ENCODE results near the gene GRID1.
"Not testable (repeated sequence)": the region's sequence is repeated elsewhere in the genome, so short reads cannot be mapped to it uniquely, and the experiment has no call there.

GRID1 gene

GRCh38 chr10:86110156-86110786 lies 256.3 kb downstream of the GRID1 start:
- TF ChIP-seq POLR2A (IDR thresholded peaks at IDR 0.05; ENCODE audit: low read length) (no peak), GATA1 (IDR thresholded peaks at IDR 0.05; ENCODE audit: low read depth, low read length) (no peak)

GRCh38 chr10:86109421-86109820 lies 257.2 kb downstream of the GRID1 start:
- no peak for DNase-seq
- TF ChIP-seq POLR2A (IDR thresholded peaks at IDR 0.05; ENCODE audit: low read length): no peak
- no peak for TF ChIP-seq GATA1 (IDR thresholded peaks at IDR 0.05; ENCODE audit: low read depth, low read length)

More at GRCh38 chr10:86110156-86110786, 256.3 kb downstream of the GRID1 start:
- peak in 1 of 2 experiments; percentile 1 for DNase-seq

GRCh38 chr10:86108696-86109095 lies 257.9 kb downstream of the GRID1 start:
- no peak for TF ChIP-seq GATA1 (IDR thresholded peaks at IDR 0.05; ENCODE audit: low read depth, low read length)
- no peak for TF ChIP-seq POLR2A (IDR thresholded peaks at IDR 0.05; ENCODE audit: low read length)

GRCh38 chr10:86107611-86108310 lies 258.8 kb downstream of the GRID1 start:
- not testable (repeated sequence) for DNase-seq

More at GRCh38 chr10:86108696-86109095, 257.9 kb downstream of the GRID1 start:
- no peak for DNase-seq

GRCh38 chr10:86107131-86107530 lies 259.5 kb downstream of the GRID1 start:
- no peak for DNase-seq
- TF ChIP-seq GATA1 (IDR thresholded peaks at IDR 0.05; ENCODE audit: low read depth, low read length): no peak
- no peak for TF ChIP-seq POLR2A (IDR thresholded peaks at IDR 0.05; ENCODE audit: low read length)

- no peak for DNase-seq
- no peak for TF ChIP-seq POLR2A (IDR thresholded peaks at IDR 0.05; ENCODE audit: low read length)
These were observed 260.0 kb downstream of the GRID1 start for GRCh38 chr10:86106616-86107015.

- DNase-seq: no peak
These were observed 261.0 kb downstream of the GRID1 start for GRCh38 chr10:86105640-86106039.

GRCh38 chr10:86105181-86105580 lies 261.4 kb downstream of the GRID1 start:
- TF ChIP-seq GATA1 (IDR thresholded peaks at IDR 0.05; ENCODE audit: low read depth, low read length) (no peak), POLR2A (IDR thresholded peaks at IDR 0.05; ENCODE audit: low read length) (no peak)

More at GRCh38 chr10:86105640-86106039, 261.0 kb downstream of the GRID1 start:
- TF ChIP-seq POLR2A (IDR thresholded peaks at IDR 0.05; ENCODE audit: low read length): no peak
- no peak for TF ChIP-seq GATA1 (IDR thresholded peaks at IDR 0.05; ENCODE audit: low read depth, low read length)

GRCh38 chr10:86104611-86105145 lies 261.9 kb downstream of the GRID1 start:
- no peak for TF ChIP-seq GATA1 (IDR thresholded peaks at IDR 0.05; ENCODE audit: low read depth, low read length)
- DNase-seq: no peak

More at GRCh38 chr10:86105181-86105580, 261.4 kb downstream of the GRID1 start:
- DNase-seq: no peak

GRCh38 chr10:86104156-86104555 lies 262.4 kb downstream of the GRID1 start:
- no peak for DNase-seq
- TF ChIP-seq GATA1 (IDR thresholded peaks at IDR 0.05; ENCODE audit: low read depth, low read length) (no peak), POLR2A (IDR thresholded peaks at IDR 0.05; ENCODE audit: low read length) (no peak)

GRCh38 chr10:86103391-86104101 lies 263.0 kb downstream of the GRID1 start:
- DNase-seq: no peak
- TF ChIP-seq GATA1 (IDR thresholded peaks at IDR 0.05; ENCODE audit: low read depth, low read length) (no peak), POLR2A (IDR thresholded peaks at IDR 0.05; ENCODE audit: low read length) (no peak)

- TF ChIP-seq POLR2A (IDR thresholded peaks at IDR 0.05; ENCODE audit: low read length): no peak
- no peak for TF ChIP-seq GATA1 (IDR thresholded peaks at IDR 0.05; ENCODE audit: low read depth, low read length)
- DNase-seq: no peak
These were observed 264.1 kb downstream of the GRID1 start for GRCh38 chr10:86102451-86102850.

GRCh38 chr10:86102031-86102430 lies 264.6 kb downstream of the GRID1 start:
- TF ChIP-seq GATA1 (IDR thresholded peaks at IDR 0.05; ENCODE audit: low read depth, low read length) (no peak), POLR2A (IDR thresholded peaks at IDR 0.05; ENCODE audit: low read length) (no peak)
- DNase-seq: no peak

GRCh38 chr10:86100581-86101061 lies 266.0 kb downstream of the GRID1 start:
- DNase-seq: peak; percentile 21 to 32
- TF ChIP-seq POLR2A (IDR thresholded peaks at IDR 0.05; ENCODE audit: low read length) (no peak), GATA1 (IDR thresholded peaks at IDR 0.05; ENCODE audit: low read depth, low read length) (no peak)

Measured in erythroblast (primary cell).